GM12801 (cell line): ENCODE measurements around the gene CACNA1D.

Experiments used
- TF ChIP-seq, protein P1 (sequence below): IDR thresholded peaks from one replicate; pipeline ENCODE4 v1.5.1; 2011; ENCODE audit warnings: control low read depth; ENCODE audit not compliant: insufficient read length; ENCODE audit errors: extremely low read depth

The CACNA1D gene

DNA sequence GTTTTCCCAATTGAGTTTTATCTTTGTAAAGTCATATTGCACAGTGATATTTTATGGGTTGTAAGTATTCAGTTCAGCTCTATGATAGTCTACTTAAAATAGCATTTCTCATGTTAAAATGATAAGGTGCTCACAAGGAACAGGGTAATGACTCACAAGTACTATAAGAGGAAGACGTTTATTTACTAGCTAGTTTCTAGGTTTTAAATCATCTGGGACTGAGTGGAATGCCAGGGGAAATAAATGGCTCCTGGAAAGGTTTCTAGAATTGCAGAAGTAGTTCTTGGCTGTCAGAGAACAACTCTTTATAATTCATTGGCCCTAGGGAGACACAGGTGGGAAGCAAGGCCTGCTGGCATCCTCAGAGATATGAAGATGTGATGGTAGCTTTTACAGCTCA is 239.0 kb downstream of the CACNA1D start:
- TF ChIP-seq, protein P1, sequence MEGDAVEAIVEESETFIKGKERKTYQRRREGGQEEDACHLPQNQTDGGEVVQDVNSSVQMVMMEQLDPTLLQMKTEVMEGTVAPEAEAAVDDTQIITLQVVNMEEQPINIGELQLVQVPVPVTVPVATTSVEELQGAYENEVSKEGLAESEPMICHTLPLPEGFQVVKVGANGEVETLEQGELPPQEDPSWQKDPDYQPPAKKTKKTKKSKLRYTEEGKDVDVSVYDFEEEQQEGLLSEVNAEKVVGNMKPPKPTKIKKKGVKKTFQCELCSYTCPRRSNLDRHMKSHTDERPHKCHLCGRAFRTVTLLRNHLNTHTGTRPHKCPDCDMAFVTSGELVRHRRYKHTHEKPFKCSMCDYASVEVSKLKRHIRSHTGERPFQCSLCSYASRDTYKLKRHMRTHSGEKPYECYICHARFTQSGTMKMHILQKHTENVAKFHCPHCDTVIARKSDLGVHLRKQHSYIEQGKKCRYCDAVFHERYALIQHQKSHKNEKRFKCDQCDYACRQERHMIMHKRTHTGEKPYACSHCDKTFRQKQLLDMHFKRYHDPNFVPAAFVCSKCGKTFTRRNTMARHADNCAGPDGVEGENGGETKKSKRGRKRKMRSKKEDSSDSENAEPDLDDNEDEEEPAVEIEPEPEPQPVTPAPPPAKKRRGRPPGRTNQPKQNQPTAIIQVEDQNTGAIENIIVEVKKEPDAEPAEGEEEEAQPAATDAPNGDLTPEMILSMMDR: no peak

DNA sequence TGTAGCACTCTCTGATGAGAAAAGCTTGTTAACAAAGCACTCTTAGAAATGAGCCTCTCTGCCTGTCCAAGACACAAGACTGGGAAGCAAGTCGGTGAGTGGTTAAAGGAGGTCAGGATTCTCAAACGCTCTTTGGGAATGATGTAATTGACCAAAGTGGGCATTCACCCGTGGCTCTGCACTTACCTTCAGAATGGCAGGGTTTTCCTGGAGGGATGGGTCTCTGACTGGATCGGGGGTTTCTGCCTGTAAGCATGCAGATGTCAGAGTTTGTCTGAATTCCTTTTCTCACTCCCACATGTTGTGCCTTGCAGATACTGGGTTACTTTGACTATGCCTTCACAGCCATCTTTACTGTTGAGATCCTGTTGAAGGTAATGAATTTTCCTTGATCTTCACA is 245.6 kb downstream of the CACNA1D start:
- TF ChIP-seq, protein P1: no peak

DNA sequence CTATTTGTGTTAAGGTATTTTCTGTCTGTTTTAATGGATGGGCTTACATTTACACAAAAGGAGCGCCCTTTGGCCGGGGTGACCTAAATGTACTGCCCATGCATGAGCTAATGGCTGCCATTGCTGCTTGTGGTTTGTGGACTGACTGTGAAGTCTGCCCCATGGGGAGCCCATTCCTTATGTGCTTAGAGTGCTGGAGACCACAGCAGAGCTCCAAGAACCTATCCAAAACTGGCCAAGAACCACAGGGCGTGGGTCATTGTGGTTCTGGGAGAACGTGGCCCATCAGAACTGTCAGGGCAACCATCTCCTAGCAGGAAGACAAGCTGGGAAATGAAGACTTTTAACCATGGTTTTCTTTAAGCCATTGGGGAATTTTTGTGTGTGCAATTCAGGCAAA is 246.5 kb downstream of the CACNA1D start:
- TF ChIP-seq, protein P1: no peak

DNA sequence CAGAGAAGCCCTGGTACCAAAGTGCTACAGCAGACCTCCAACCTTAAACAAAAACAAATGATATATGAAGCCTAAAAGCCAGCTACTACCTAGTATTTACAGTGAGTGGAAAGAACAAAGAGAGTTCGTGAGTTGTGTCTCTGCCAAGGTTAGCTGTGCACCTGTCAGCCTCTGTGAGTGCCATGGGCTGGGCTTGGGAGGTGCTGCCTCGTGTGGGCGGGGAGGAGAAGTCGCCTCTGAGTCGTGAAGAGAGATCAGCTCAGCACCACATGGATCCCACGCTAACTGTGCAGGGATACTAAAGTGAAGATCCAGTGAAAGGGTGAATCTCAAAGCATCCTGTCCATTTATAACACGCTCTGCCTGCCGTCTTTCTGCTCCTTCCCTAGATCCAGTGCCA is 249.9 kb downstream of the CACNA1D start:
- TF ChIP-seq, protein P1: no peak

DNA sequence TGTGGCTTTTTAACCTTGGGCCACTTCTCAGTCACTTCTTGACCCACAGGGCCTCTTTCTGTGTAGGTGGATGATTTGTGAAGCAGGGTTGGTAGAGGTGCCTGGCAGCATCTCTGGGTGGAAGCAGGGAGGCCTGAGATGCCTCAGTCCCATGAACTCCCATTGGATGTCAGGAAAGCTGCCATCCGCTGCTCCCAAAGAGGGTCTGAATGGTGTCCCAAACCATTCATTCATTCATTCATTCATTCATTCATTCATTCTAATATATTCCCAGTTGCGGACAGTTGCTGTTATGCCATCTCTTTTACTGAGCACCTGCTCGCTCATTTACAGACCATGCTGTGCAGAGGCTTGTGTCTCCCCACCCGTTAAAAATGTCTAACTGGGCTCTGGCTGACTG is 253.1 kb downstream of the CACNA1D start:
- TF ChIP-seq, protein P1: no peak

DNA sequence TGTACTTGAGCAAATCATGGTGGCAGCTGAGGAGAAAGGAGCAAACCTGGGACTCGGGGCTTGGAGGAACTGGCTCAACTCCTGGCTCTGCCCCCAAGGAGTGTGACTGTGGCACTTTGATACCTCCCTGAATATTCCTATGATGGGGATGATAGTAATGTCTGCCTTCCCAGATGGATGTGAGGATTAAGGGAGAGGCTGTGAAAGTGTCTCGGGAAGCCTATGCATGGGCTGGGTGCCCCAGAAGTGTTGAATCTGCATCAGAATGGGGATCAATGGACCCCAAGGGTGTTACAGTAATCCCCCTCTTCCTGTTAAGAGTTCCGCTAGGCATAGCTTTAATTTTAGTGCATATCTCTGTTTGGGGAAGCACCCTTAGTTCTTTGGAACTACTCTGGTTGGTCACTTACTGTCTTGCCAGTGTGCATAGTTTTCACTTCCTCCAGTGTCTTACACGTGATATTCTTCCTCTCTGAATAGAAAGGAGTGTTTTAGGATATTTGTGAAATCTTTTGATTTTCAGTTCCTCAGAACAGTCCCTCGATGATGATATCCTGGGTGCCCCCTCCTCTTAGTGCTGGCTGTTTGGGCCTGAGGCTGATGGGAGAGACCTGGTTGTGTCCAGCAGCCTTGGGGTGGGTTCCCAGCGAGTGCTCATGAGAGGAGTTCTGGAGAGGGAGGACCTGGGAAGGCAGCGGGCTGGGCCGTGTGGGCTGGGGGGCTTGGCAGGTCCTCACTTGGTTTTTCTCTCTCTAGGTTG is 254.3 kb downstream of the CACNA1D start:
- TF ChIP-seq, protein P1: no peak

DNA sequence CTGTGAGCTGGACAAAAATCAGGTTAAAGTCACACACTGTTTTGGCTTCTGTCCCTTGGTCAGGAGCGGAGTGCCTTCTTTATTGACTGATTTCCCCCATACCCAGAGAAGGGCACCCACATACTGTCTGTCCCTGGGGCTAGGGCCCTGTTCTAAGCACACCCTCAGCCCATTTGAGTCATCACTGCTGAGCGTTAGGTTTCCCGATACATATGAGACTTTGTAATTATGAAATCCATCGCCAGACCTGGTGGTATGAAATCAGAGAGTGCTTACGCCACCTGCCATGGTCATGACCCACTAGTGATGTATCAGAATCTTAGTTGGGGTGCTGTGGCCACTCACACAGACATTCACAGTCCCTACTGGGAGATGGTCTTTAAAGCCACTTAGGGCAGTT is 255.0 kb downstream of the CACNA1D start:
- TF ChIP-seq, protein P1: no peak
